NCI-H446 treated with DMSO at 0.1 percent for 48 hours (cell line): Measurements from ENCODE around the gene CCNF.

Experiments
- DNase-seq: peaks from one replicate; lab custom pipeline; 2025; lab: John Stamatoyannopoulos, UW

The CCNF gene

DNA sequence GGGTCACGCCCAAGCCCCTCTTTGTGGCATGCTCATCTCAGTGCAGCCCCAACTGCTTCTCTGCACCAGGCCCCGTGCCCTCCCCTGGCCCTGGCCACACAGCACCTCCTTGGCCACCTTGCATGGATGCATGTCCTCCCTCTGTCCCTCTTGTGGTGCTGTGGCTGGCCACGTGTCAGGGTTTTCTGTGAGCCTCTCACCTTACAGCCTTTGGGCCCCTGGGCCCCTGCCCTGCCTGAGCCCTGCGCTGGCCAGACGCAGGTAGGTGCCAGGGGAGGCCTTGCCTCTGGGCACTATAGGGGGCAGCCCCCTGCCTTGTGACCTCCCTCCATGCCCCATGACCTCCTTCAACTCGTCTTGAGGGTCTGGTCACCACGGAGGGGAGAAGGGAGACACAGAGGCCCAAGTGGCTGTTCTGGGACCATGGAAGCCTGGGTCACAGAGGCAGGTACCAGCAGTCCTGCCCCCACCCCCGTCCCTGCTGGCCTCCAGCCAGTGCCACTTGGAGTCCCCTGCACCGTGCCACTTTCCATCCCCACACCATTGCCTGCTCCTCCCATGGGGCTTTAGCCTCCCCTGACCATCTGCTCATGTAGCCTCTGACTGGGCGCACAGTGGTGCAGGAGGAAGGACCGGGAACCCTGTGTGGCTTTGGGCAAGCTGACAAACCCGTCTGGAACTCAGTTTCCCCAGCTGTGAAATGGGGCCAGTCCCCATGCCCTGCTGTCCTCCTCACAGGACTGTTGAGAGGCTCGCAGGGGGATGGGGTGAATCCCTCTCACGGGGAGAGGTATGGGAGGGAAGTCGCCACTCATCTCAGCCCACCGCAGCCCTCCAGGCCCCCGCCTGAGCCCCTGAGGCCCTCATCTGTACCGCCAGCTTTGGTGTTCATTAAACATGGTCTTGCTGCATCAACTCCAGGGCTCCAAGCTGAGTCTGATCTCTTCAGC lies 73.0 kb downstream of the CCNF start:
- no peak for DNase-seq

DNA sequence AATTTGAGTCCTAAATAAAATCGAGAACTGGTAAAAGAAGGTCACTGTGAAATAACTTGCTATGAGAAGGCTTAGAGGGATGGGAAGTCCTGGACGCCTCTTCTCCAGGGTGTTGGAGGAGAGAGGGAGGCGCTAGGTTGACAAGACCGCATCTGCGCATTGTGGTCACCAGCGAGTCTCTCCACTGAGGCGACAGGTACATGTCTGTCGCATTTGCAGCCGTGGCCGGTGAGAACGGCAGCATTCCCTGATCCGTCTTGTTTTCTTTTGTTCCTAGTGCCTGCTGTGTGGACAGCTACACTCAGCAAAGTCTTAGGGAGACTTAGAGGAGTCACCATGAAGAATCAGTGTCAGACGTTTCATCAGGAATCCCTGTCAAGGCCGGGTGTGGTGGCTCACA lies 76.4 kb downstream of the CCNF start:
- no peak for DNase-seq

DNA sequence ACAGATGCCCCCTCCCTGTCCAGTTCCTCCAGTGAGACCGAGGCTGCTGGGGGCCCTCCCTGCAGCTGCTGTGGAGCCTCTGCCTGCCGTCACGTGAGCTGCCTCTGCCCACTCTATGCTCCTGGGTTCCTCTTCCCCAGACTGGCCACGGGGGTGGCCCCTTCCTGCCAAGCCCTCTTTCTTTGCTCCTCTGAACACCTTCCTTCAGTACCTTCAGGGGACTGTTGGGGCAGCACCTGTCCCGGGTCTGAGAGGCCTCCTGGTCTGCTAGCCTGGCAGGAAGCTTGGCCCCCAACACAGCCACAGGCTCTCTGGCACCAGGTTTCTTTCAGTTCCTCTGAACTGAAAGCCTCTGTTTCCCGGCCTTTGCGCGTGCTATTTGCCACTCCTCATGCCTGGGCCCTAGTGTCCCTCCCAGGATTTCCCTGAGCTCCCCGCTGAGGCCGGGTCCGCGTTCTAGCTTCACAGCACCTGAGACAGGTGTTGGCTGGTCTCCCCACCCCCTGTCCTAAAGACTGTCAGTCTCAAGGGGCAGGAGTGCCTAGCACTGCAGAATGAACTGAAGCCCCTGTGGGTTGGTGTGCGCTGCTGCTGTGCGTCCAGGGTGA lies 77.9 kb downstream of the CCNF start:
- no peak for DNase-seq

DNA sequence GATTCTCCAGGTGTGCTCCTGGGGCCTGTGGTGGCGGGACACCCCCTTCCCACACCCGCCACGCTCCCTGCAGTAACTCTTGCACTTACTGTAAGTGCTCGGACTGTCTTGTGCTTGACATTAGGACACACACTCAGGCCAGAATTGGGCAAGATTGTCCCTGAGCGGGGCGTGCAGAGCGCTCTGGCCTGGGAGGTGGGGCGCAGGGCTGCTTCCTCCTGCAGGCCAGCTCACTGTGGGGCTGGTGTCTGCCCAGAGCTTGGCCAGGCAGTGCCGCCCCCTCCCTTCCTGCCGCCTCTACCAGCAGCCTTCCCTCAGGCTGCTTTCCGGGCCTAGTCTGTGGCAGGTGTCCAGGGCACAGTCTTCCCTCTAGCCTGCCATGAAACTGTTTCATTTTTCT lies 78.4 kb downstream of the CCNF start:
- DNase-seq, result no peak
